Gastrocnemius medialis (tissue), 4 donors: ENCODE measurements around the gene APOA1. TPM values are rescaled to one million over a fixed set of nuclear protein-coding genes. Genes with fewer than 3 reads are reported as not detected.

Experiments
- ATAC-seq, 2 donors: fragments of 150-250 bp; one replicate each; pipeline ENCODE4 v1.9.1; 2016
- DNase-seq, 2 donors: peaks; one replicate each; pipeline ENCODE4 v3.0.0-alpha.2; 2019
- H3K27ac ChIP-seq, 4 donors: fragments of 200-600 bp; sonication (generic); 1 replicate in 1 of 4; 2 replicates in 3 of 4; pipeline ENCODE4 v1.5.1; 2016 to 2018; ENCODE audit warnings: mild to moderate bottlenecking in 2 of 4, moderate library complexity in 1 of 4
- H3K27me3 ChIP-seq, 3 donors: fragments of 200-600 bp; sonication (generic) in 2 of 3; 1 replicate in 1 of 3; 2 replicates in 2 of 3; pipeline versions ENCODE4 v1.5.1 to v1.6.0; 2016 to 2019; ENCODE audit warnings: mild to moderate bottlenecking in 1 of 3, moderate library complexity in 1 of 3
- H3K36me3 ChIP-seq, 2 donors: fragments of 200-600 bp; sonication (generic) in 1 of 2; one replicate each; pipeline ENCODE4 v1.5.1; 2017 to 2018
- H3K4me1 ChIP-seq, 2 donors: fragments of 200-600 bp; sonication (generic) in 1 of 2; one replicate each; pipeline ENCODE4 v1.5.1; 2016 to 2017; ENCODE audit warnings: mild to moderate bottlenecking in 2 of 2
- H3K4me3 ChIP-seq, 4 donors: fragments of 200-600 bp; sonication (generic) in 3 of 4; 1 replicate in 1 of 4; 2 replicates in 3 of 4; pipeline ENCODE4 v1.5.1; 2016 to 2019; ENCODE audit warnings: mild to moderate bottlenecking in 2 of 4
- H3K9me3 ChIP-seq, 3 donors: fragments of 200-600 bp; sonication (generic) in 2 of 3; 1 replicate in 1 of 3; 2 replicates in 2 of 3; pipeline ENCODE4 v1.5.1; 2016 to 2019
- POLR2A ChIP-seq, 2 donors: fragments of 450-650 bp; IDR thresholded peaks; one replicate each; pipeline ENCODE4 v1.6.1; 2017; ENCODE audit warnings: antibody characterized with exemption in 2 of 2, mild to moderate bottlenecking in 2 of 2, moderate library complexity in 2 of 2
- in situ Hi-C, 4 donors: fragments of 200-750 bp; cut with MboI; loops; one replicate each; pipeline versions ENCODE4 v1.15.0 to v1.8.0; 2017; ENCODE audit warnings: low sequenced_read_pairs in 4 of 4
- intact Hi-C: fragments of 100-400 bp; cut with DNase I; formaldehyde crosslinking; loops from one replicate; pipeline ENCODE4 v1.15.1; 2023; ENCODE audit warnings: low total_unique reads
- total RNA-seq, 4 donors: library from RNA; depleted of rRNA; stranded (reverse); fragments of >200 nt; gene quantifications; one replicate each; pipeline versions ENCODE4 v1.1.0 to v1.2.3, GENCODE V29; 2016
- TF ChIP-seq, protein P1 (sequence below), 5 experiments: fragments of 450-650 bp in 3 of 5; fragments of 200-600 bp in 2 of 5; sonication (generic) in 2 of 5; IDR thresholded peaks in 4 of 5; conservative IDR thresholded peaks in 1 of 5; 1 replicate in 4 of 5; 2 replicates in 1 of 5; pipeline ENCODE4 v1.5.1; 2016 to 2019; ENCODE audit warnings: antibody characterized with exemption in 5 of 5, mild to moderate bottlenecking in 3 of 5, moderate library complexity in 3 of 5

Gene APOA1
- total RNA-seq, 4 donors from 2014 or later = 0.56 to 35.8 (median 18.2) TPM; not detected in 1

DNA sequence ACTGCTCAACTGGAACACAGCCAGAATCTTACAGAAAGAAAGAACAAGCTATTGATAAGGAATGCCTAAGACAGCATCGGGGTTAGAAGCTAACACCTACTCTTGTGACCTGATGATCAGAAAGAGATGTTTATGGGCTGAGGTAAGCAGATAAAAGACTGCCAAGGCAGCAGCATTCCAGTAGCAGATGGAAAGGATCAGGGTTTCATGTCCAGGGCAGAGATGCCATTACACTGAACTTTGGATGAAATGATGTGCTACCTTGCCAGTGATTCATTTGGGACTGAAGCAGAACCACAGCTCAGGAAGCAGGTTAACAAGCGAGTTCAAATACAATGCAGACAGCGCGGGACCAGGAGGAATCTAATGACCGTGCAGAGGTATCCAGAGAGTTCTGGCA lies 27.1 kb upstream of the APOA1 start:
- intact Hi-C loops (no loop called here), in situ Hi-C loops (no loop called here)
- peaks cover 0 to 57% of the 10 kb centered on the region in 2 donors for H3K36me3 ChIP-seq
- H3K27ac ChIP-seq = no peak overlapping the region
- ATAC-seq (no peak), DNase-seq (no peak)
- H3K4me1 ChIP-seq = peaks cover 30 to 34% of the 10 kb centered on the region in 2 donors
- TF ChIP-seq POLR2A (IDR thresholded peaks at IDR 0.05) = no peak
- TF ChIP-seq, protein P1, sequence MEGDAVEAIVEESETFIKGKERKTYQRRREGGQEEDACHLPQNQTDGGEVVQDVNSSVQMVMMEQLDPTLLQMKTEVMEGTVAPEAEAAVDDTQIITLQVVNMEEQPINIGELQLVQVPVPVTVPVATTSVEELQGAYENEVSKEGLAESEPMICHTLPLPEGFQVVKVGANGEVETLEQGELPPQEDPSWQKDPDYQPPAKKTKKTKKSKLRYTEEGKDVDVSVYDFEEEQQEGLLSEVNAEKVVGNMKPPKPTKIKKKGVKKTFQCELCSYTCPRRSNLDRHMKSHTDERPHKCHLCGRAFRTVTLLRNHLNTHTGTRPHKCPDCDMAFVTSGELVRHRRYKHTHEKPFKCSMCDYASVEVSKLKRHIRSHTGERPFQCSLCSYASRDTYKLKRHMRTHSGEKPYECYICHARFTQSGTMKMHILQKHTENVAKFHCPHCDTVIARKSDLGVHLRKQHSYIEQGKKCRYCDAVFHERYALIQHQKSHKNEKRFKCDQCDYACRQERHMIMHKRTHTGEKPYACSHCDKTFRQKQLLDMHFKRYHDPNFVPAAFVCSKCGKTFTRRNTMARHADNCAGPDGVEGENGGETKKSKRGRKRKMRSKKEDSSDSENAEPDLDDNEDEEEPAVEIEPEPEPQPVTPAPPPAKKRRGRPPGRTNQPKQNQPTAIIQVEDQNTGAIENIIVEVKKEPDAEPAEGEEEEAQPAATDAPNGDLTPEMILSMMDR (IDR thresholded peaks at IDR 0.05 in 4 of 5, conservative IDR thresholded peaks at IDR 0.05 in 1 of 5) = no peak
- no peaks in the 10 kb centered on the region for H3K9me3 ChIP-seq
- no peak overlapping the region for H3K4me3 ChIP-seq
- no peaks in the 10 kb centered on the region for H3K27me3 ChIP-seq

DNA sequence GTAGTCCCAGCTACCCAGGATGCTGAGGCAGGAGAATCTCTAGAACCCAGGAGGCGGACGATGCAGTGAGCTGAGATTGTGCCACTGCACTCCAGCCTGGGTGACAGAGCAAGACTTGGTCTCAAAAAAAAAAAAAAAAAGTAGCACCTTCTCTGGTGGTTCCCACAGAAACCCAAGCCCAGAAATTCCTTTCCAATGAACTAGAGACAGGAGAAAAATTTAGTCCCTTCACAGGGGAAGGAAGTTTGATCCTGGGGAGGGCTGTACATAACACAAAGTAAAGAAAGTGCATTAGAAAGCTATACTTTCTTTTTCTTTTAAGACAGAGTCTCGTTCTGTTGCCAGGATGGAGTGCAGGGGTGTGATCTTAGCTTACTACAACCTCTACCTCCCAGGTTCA lies 25.5 kb upstream of the APOA1 start:
- H3K27me3 ChIP-seq = no peaks in the 10 kb centered on the region
- H3K4me1 ChIP-seq = peaks cover 19 to 25% of the 10 kb centered on the region in 2 donors
- no peaks in the 10 kb centered on the region for H3K9me3 ChIP-seq
- H3K4me3 ChIP-seq = no peak overlapping the region
- H3K27ac ChIP-seq = no peak overlapping the region
- no peak for DNase-seq
- peaks cover 0 to 69% of the 10 kb centered on the region in 2 donors for H3K36me3 ChIP-seq
- TF ChIP-seq, protein P1 (IDR thresholded peaks at IDR 0.05 in 4 of 5, conservative IDR thresholded peaks at IDR 0.05 in 1 of 5) = no peak
- no peak for TF ChIP-seq POLR2A (IDR thresholded peaks at IDR 0.05)
- no peak for ATAC-seq
- in situ Hi-C loops (no loop called here), intact Hi-C loops (no loop called here)

DNA sequence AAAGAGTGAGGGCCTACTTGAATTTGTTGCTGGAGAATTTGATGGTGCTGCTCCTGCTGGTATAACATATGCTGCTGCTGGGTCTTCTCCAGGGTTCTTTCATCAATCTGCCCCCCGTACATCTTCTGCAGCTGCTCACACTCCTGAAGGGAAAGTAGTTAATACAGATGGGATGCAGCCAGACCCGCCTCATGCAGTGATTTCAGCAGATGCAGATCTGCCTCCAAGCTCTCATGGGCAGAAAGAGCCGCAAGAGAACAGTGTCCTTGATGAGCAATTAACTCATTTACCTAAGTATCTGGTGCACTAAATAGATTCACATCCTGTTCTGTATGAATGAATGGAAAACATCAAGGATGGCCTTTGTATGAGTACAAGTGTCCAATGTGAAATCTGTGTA lies 24.8 kb upstream of the APOA1 start:
- Histone ChIP-seq H3K27ac (no peak overlapping the region), H3K9me3 (no peaks in the 10 kb centered on the region), H3K4me3 (no peak overlapping the region), H3K4me1 (peaks cover 12 to 19% of the 10 kb centered on the region in 2 donors), H3K36me3 (peaks cover 0 to 67% of the 10 kb centered on the region in 2 donors), H3K27me3 (no peaks in the 10 kb centered on the region)
- intact Hi-C loops = no loop called here
- no peak for DNase-seq
- TF ChIP-seq, protein P1 (IDR thresholded peaks at IDR 0.05 in 4 of 5, conservative IDR thresholded peaks at IDR 0.05 in 1 of 5) = no peak
- no peak for TF ChIP-seq POLR2A (IDR thresholded peaks at IDR 0.05)
- ATAC-seq = no peak
- in situ Hi-C loops = no loop called here

DNA sequence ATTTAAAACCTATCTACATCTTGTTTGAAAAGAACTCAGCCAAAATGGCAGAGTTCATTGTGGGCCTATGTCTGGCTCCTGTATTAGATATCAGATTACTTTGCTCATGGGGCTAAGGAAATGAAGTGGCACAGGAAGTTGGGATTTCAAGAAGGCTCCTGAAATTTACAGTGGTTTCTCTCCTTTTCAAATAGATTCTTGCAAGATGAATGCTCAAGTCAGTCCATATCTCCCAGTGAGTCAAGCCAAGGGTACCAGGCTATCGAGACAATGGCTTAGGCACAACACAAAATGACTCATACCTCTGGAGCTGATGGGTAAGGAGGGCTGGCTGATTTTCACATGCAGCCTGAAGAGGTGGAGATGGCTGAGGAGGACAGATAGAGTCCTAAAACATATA lies 24.1 kb upstream of the APOA1 start:
- peaks cover 0 to 61% of the 10 kb centered on the region in 2 donors for H3K36me3 ChIP-seq
- DNase-seq (no peak), ATAC-seq (no peak)
- no peaks in the 10 kb centered on the region for H3K27me3 ChIP-seq
- no peak for TF ChIP-seq POLR2A (IDR thresholded peaks at IDR 0.05)
- TF ChIP-seq, protein P1 (IDR thresholded peaks at IDR 0.05 in 4 of 5, conservative IDR thresholded peaks at IDR 0.05 in 1 of 5) = no peak
- H3K27ac ChIP-seq = no peak overlapping the region
- peaks cover 9 to 14% of the 10 kb centered on the region in 2 donors for H3K4me1 ChIP-seq
- in situ Hi-C loops = no loop called here
- intact Hi-C loops = no loop called here
- H3K4me3 ChIP-seq = no peak overlapping the region
- H3K9me3 ChIP-seq = no peaks in the 10 kb centered on the region

DNA sequence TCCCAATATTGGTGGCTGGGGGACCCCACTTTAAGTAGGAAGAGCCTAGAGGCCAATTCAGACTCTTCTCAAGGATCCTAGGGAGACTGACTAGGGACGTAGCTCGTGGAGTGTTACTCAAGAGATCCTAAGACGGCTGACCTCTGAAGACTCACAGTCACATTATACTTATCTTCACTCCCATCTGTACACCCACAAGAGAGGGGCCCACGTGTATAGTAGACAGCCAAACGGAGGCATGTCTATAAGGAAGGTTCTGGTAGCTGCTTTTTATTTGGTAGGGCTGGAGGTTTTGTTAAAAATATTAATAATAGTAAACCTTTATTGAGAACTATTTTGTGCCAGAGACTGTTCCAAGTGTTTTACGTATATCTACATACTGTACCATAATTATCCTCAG lies 22.9 kb upstream of the APOA1 start:
- DNase-seq (no peak), ATAC-seq (no peak)
- Histone ChIP-seq H3K4me3 (no peak overlapping the region), H3K4me1 (peaks cover 9 to 13% of the 10 kb centered on the region in 2 donors), H3K27ac (no peak overlapping the region), H3K36me3 (peaks cover 0 to 54% of the 10 kb centered on the region in 2 donors), H3K27me3 (no peaks in the 10 kb centered on the region), H3K9me3 (no peaks in the 10 kb centered on the region)
- in situ Hi-C loops (no loop called here), intact Hi-C loops (no loop called here)
- TF ChIP-seq POLR2A (IDR thresholded peaks at IDR 0.05) = no peak
- TF ChIP-seq, protein P1 (IDR thresholded peaks at IDR 0.05 in 4 of 5, conservative IDR thresholded peaks at IDR 0.05 in 1 of 5) = no peak
